SKM-1 (cell line): Measurements from ENCODE around the gene SLC25A22.
A peak's percentile ranks its signal among the peaks of the same experiment; 100 is the strongest.

ENCODE experiments used
- DNase-seq: peaks from one replicate; lab custom pipeline; 2025; ENCODE audit not compliant: unreplicated experiment; lab: John Stamatoyannopoulos, UW

SLC25A22 gene

GRCh38 chr11:798093-798713 is at the start of gene SLC25A22:
Gene SLC25A22, minus strand, starts transcription at chr11:798281. Its CDS starts 3,275 bp downstream, at chr11:795006.
- DNase-seq = peak; percentile 51

GRCh38 chr11:847876-848275 is 49.8 kb upstream of the SLC25A22 start:
- DNase-seq = no peak

- no peak for DNase-seq
These were observed 48.5 kb upstream of the SLC25A22 start for GRCh38 chr11:846496-847098.

GRCh38 chr11:845872-846495 is 47.9 kb upstream of the SLC25A22 start:
- DNase-seq = no peak

- DNase-seq = no peak
These were observed 46.9 kb upstream of the SLC25A22 start for GRCh38 chr11:844693-845644.

- no peak for DNase-seq
These were observed 46.0 kb upstream of the SLC25A22 start for GRCh38 chr11:843818-844692.

- DNase-seq = no peak
These were observed 45.1 kb upstream of the SLC25A22 start for GRCh38 chr11:843086-843734.

- peak; percentile 51 for DNase-seq
These were observed 44.4 kb upstream of the SLC25A22 start, which contains the start of the genes POLR2L and TSPAN4 for GRCh38 chr11:842370-843002. Gene POLR2L, minus strand, starts transcription at chr11:842529. Its CDS starts 21 bp downstream, at chr11:842508. Gene TSPAN4, plus strand, starts transcription at chr11:842852. Its CDS starts 7,453 bp downstream, at chr11:850305.

- no peak for DNase-seq
These were observed 43.9 kb upstream of the SLC25A22 start for GRCh38 chr11:841981-842369.

GRCh38 chr11:839875-840617 is 42.0 kb upstream of the SLC25A22 start:
- DNase-seq = no peak

- DNase-seq = no peak
These were observed 41.2 kb upstream of the SLC25A22 start for GRCh38 chr11:839280-839623.

GRCh38 chr11:838441-839279 is 40.6 kb upstream of the SLC25A22 start:
- DNase-seq = no peak

- DNase-seq = no peak
These were observed 39.9 kb upstream of the SLC25A22 start for GRCh38 chr11:837990-838307.

- DNase-seq = no peak
These were observed 39.3 kb upstream of the SLC25A22 start for GRCh38 chr11:837189-837989.

GRCh38 chr11:836700-837099 is 38.6 kb upstream of the SLC25A22 start:
- no peak for DNase-seq

GRCh38 chr11:836274-836673 is 38.2 kb upstream of the SLC25A22 start:
- no peak for DNase-seq
